HG03558 (cell line): ENCODE results near the gene GIMAP2.
"Not testable (repeated sequence)": the region's sequence is repeated elsewhere in the genome, so short reads cannot be mapped to it uniquely, and the experiment has no call there.

Source experiments
- ATAC-seq: cut with Tn5 transposase; IDR thresholded peaks from one replicate; pipeline ENCODE4 v1.9.1; 2021; ENCODE audit warnings: moderate number of reproducible peaks; ENCODE audit not compliant: unreplicated experiment; ENCODE audit errors: extremely low read depth

The GIMAP2 gene

GRCh38 chr7:150675714-150676113 is 9.8 kb upstream of the GIMAP2 start:
- no peak for ATAC-seq

- not testable (repeated sequence) for ATAC-seq
These were observed 9.2 kb upstream of the GIMAP2 start for GRCh38 chr7:150676276-150676675.

GRCh38 chr7:150676854-150677253 is 8.7 kb upstream of the GIMAP2 start:
- ATAC-seq, result not testable (repeated sequence)

- not testable (repeated sequence) for ATAC-seq
These were observed 6.9 kb upstream of the GIMAP2 start for GRCh38 chr7:150678601-150679000.

- not testable (repeated sequence) for ATAC-seq
These were observed 5.1 kb upstream of the GIMAP2 start for GRCh38 chr7:150680364-150680763.

- peak; percentile 8 for ATAC-seq
These were observed 625 bp downstream of the GIMAP2 start for GRCh38 chr7:150686030-150686631.

- no peak for ATAC-seq
These were observed 3.1 kb downstream of the GIMAP2 start for GRCh38 chr7:150688630-150689029.

GRCh38 chr7:150695654-150696053 is 10.1 kb downstream of the GIMAP2 start:
- ATAC-seq, result no peak

GRCh38 chr7:150703209-150703608 is 17.7 kb downstream of the GIMAP2 start:
- no peak for ATAC-seq

GRCh38 chr7:150715293-150715692 is 29.8 kb downstream of the GIMAP2 start:
- ATAC-seq, result no peak

- no peak for ATAC-seq
These were observed 30.2 kb downstream of the GIMAP2 start for GRCh38 chr7:150715738-150716137.

GRCh38 chr7:150716368-150716767 is 30.9 kb downstream of the GIMAP2 start, which contains the start of gene GIMAP1:
TSS of gene GIMAP1 (plus strand) at chr7:150716613. CDS start at chr7:150719048, 2,435 bp downstream.
- no peak for ATAC-seq

- no peak for ATAC-seq
These were observed 31.4 kb downstream of the GIMAP2 start for GRCh38 chr7:150716939-150717338.

- ATAC-seq, result no peak
These were observed 32.4 kb downstream of the GIMAP2 start for GRCh38 chr7:150717814-150718420.

GRCh38 chr7:150719436-150719835 is 33.9 kb downstream of the GIMAP2 start:
- no peak for ATAC-seq

- no peak for ATAC-seq
These were observed 34.7 kb downstream of the GIMAP2 start for GRCh38 chr7:150719960-150720891.

- ATAC-seq, result no peak
These were observed 36.5 kb downstream of the GIMAP2 start for GRCh38 chr7:150721970-150722373.

GRCh38 chr7:150722431-150722931 is 37.0 kb downstream of the GIMAP2 start:
- no peak for ATAC-seq

- ATAC-seq, result no peak
These were observed 38.0 kb downstream of the GIMAP2 start for GRCh38 chr7:150723467-150723866.

- ATAC-seq, result no peak
These were observed 41.9 kb downstream of the GIMAP2 start for GRCh38 chr7:150727381-150727780.

GRCh38 chr7:150728011-150728410 is 42.5 kb downstream of the GIMAP2 start:
- no peak for ATAC-seq
